ENCODE results near the gene TTC6.
A peak's percentile ranks its signal among the peaks of the same experiment; 100 is the strongest.

TTC6 gene

DNA sequence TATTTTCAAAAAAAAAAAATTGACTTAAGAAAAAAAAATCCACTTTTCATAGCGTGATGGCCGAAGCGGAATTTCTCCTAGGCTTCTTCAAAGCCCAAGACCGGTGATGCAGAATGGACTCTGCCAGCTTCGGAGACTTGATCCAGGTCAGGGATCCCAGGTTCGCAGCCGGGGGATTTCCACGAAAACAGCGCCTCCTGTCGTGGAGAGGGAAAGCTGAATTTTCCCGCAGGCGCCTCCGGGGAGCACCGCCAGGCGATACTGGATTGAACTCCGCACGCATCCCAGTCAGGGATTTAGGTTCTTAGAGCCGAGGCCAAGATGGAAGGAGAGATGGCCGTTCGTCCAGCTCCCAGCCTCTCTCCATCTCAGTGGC, 2.1 kb downstream of the TTC6 start:
- DNase-seq (ENCODE audit: low read depth), result no peak

- no peak for DNase-seq (ENCODE audit: low read depth)
These were observed 2.7 kb downstream of the TTC6 start for GRCh38 chr14:37597914-37598746.

DNA sequence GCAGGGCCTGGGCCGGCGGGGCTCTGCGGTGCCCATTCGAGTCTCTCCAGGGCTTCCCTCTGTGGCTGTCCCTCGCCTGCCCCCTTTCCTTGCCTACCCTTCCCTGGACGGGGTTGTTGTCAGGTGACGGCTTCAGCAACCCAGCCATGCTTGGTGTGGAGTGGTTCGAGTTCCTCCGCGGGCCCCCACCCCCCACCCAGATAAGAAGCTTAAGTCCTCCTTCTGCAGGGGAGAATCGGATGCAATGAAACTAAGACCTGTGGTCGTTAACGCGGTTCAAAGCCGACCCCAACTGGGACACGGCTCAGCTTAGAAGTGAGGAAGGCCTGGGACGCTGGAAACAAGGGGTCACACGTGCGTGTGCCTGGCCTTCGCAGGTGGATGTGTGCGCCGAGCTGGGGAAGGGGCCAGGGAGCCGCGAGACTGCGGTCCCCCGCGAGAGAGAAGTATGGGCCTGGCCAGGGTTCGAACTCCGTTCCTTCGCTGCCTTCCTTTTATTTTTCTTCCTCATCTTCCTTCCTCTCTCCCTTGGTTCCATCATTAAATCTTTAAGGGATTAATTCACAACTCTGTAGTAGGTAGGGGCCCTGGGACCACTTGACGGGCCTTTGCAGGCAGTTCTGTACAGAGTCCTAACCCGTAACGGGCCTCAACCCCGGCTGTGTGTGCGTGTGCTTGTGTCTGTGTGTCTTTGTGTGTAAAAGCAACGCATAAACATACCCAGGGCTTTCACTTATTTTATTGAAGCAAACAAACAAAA, 3.5 kb downstream of the TTC6 start:
- DNase-seq (ENCODE audit: low read depth), result no peak

- DNase-seq (ENCODE audit: low read depth), result no peak
These were observed 4.3 kb downstream of the TTC6 start for GRCh38 chr14:37599507-37600368.

DNA sequence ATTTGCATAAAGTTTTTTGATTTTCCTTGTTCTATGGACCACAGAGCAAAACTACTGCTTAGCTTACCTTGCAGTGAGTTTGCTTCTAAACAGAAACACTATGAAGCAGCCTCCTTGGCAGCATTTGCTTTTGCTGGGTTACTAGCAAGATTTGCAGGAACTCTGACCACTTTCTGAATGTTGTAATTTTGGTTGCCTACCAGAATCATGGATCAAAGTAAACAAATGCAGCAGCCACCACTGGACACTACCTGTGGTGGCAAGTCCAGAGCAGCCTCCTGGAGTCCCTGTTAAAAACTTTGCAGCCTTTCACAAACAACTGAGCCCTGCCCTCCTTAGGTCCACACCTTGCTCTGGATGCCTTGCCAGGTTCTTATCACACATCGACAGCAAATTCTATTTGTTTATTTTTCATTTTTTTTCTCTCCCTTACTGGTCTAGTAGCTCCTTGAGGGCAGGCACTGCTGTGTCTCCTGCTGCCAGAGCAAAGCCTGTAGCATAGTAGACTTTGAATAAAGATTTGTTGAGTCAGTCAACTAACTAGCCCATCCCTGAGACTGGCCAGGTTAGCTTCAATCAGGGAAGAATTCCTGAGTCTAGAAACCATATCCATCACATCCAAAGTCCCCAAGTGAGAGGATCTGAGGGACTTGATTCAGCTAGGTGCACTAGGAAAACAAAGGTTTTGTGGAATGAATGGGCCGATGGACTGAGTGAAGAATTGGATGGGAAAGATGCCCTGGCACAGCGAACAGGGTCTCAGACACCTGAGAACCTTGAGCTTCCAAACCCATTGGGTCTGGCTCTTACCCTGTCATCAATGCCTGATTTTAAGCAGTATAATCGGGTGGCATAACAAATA, 5.7 kb downstream of the TTC6 start:
- DNase-seq (ENCODE audit: low read depth), result no peak

DNA sequence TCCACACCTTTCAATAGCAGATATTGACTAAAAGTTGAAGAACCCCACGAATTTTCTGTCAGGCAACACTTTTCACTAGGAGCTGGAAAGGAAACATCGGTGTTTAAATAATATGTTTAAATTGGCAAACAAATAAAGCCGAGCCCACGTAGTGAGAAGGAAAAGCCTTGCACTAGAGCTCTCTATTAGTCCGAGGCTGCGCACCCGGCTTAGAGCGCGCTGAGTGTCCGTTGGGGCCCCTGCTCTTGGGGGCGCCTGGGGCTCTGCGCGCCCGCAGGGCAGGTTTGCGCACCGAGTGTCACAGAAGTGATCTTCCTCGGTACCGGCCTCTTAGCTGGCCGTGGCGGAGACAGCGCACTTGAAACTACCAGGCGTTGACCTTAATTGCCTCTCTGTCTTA, 6.4 kb downstream of the TTC6 start:
- no peak for DNase-seq (ENCODE audit: low read depth)

GRCh38 chr14:37602605-37603453, 7.4 kb downstream of the TTC6 start:
- no peak for DNase-seq (ENCODE audit: low read depth)

DNA sequence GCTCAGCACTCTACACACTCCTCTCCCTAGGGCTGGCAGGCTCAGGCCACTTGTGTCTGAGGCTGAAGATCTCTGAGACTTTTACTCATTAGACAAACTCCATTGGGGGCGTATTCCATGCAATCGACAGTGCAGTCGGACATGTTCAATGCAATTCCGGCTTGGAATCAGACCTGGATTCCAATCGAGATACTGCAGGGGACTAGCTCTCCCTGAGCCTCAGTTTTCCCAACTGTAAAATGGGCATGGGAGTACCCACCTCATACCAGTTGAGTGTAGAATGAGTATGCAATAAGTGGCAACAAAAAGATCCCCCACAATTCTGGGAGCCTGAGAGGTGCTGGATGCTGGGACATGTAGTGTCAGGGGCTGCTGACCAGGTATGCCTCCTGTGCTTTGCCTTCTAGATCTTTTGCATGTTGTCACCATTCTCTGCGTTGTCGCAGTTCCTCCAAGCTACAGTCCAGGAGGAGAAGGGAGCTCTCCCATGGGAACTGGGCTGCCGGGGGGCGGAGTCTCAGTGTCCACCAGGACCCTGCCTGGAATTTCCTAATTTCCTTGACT, 8.3 kb downstream of the TTC6 start:
- no peak for DNase-seq (ENCODE audit: low read depth)

GRCh38 chr14:37606678-37607077, 11.2 kb downstream of the TTC6 start:
- DNase-seq (ENCODE audit: low read depth), result no peak

DNA sequence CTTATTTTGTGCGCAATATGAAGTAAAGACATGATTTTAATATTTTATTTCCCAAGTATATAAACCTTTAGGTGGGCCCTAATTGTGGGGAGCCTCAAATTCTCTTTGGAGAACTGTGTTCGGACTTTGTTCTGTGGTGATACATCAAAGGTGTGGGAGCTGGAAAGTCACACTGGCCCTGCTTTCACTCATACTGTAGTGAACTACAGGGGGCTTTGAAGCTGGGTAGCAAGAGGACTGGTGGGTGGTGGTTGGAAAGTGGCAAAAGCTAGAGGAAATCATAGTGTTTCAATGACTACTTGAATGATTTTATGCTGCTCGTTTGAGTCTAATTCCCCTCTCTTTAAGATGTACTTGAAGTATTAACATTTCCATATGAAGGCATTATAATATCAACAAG, 13.2 kb downstream of the TTC6 start:
- DNase-seq (ENCODE audit: low read depth), result no peak

- DNase-seq (ENCODE audit: low read depth), result no peak
These were observed 15.6 kb downstream of the TTC6 start for GRCh38 chr14:37610945-37611523.

GRCh38 chr14:37615582-37616289, 20.3 kb downstream of the TTC6 start:
- DNase-seq (ENCODE audit: low read depth), result no peak

DNA sequence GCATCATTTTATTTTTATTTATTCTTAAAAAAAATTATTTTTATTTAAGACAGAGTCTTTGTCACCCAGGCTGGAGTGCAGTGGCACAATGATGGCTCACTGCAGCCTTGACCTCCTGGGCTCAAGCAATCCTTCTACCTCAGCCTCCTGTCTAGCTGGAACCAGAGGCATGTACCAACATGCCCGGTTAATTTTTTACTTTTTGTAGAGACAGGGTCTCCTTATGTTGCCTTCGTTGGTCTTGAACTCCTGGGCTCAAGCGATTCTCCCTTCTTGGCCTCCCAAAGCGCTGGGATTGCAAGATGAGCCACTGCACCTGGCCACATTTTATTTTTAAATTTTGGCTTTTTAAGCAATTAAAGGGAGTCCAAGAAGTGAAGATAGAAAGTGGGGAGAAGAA, 21.4 kb downstream of the TTC6 start:
- DNase-seq (ENCODE audit: low read depth), result no peak

DNA sequence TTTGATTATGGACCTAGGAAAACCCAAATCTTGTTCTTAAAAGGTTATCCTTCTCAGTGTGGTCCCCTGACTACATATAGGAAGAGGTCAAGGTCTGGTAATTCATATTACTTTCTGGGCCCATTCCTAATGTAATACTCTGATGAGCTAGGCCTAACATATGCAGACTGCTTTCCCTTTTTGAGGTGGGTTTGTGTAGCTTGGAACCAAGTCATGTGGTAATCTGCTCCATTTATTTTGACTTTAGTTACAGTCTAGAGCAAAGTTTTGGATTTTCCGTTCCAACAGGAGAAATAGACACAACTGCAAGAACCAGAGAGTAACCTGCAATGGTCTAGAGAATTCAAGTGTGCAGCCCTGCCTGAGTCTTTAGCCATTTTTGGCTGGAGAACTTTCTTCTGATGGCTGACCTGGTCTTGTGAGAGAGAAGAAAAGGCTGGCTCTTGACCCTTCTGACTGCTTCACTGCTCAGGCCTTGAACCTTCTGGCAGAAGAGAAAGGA, 22.5 kb downstream of the TTC6 start:
- DNase-seq (ENCODE audit: low read depth), result no peak

DNA sequence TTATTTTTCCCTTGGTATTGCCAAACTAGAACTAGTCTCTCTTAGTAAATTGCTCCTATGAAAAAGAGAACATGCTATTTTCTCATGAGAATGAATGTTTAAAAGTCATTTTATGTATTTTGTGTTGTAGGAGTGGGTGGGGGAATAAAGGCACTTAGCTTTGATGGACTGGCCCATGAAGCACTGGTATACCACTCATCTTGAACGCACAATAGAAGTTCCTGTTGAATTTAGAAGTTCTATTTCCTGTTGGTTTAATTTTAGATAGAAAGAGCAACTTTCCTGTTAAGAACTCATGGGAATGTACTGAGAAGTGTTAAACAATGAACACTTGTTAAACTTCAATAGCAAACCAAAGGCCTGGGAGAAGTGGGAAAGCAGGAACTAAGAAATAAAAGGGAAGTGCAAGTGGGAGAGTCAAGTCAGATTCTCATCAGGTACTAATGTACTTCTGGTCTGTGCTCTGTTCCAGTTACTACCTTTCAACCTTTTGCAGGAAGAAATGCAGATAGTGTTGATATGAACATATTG, 23.1 kb downstream of the TTC6 start:
- DNase-seq (ENCODE audit: low read depth), result no peak

- DNase-seq (ENCODE audit: low read depth), result no peak
These were observed 25.4 kb downstream of the TTC6 start for GRCh38 chr14:37620856-37621255.

DNA sequence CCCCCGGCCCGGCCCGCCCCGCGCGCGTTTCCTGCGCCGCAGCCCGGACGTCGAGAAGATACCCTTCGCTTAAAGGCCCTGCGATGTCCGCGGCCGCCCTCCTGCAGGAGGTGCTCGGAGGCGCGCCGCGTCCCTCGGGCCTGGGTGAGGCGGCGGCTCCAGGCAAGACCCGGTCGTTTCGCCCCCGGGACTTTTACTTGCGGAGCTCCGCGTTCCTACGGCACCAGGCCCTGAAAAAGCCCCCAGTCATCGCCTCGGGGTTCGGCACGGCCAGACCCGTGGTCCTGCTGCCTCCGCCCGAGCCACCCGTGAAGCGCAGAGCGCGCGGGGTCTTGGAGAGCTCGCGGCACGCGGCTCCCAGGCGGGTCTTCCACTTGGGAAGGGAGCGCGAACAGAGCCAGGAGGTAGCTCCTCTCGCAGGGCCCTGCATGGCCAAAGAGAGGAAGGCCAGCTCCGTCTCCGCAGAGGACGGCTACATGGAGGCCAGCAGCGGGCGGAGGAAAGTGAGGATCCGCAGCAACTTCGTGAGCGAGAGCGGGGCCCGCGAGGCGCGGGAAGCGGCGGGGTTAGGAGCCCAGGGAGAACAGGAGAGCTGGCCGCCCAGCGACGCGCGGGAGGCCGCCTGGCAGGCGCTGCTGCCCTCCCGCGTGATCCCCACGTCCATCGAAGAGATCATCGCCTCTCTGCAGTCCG, 26.9 kb downstream of the TTC6 start:
- DNase-seq (ENCODE audit: low read depth), result no peak

GRCh38 chr14:37623426-37623951, 28.1 kb downstream of the TTC6 start:
- DNase-seq (ENCODE audit: low read depth), result peak; percentile 61
